HG03097 (cell line): ENCODE data around the gene NPTN.

Experiments used
- ATAC-seq: cut with Tn5 transposase; IDR thresholded peaks from one replicate; pipeline ENCODE4 v1.9.1; 2021; ENCODE audit not compliant: unreplicated experiment, low FRiP score

NPTN gene

DNA sequence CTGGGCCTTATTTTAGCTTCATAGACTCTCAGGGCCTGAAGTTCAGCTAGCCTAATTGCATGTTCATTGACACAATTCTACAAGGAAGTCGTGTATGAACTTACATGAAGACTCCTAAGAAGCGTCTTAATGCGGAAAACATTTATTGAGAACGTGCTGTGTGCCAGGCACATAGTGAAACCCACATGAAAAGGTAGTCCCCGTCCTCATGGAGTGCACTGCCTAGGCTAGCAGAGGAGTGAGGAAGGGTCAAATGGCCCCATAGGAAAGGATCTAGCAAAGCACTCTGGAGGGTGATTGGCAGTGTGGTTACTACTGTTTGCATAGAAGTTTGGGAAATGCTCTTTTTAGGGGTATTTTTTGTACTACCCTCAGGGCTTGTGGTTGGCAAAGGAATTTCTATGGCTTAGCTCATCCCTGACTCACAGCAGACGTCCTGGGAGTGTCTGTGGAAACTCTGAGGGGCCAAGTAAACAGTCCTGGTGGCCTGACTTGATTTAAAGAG, 854 bp upstream of the NPTN start:
- ATAC-seq, result no peak

GRCh38 chr15:73632670-73633058, 525 bp downstream of the NPTN start:
- ATAC-seq, result peak; percentile 1

DNA sequence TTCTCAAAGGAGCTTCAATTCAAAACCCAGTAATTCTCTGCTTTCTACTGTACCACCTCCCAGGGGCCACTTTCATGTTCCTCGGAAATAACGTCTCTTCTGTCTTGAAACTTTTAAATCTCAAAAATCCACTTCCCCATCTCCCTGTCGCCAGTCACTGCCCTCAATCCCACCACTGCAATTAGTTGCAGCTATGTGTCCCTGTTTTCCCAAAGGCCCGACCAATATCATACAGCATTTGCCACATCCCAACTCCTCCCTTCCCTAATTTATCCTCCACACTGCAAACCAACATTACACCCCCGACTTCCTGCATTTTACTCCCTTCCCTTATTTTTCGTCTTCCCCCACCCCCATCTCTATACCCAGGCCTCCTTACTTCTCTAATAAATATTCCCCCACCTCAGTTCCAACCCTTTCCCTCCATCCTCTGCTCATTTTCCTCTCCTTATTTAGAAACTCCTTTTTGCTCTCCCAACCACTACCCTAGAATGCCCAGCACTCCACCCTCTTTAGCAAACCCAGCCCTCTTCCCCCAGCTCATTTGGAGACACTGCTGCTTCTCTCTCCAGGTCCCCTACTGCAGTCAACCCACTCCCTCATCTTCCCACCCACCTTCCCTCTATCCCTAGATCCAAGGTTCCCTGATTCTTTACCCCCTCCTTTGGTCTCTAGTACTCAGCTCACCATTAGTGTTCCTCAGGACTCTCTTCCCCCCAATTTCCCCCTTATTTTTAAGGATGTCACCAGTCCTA, 1.1 kb downstream of the NPTN start:
- no peak for ATAC-seq

DNA sequence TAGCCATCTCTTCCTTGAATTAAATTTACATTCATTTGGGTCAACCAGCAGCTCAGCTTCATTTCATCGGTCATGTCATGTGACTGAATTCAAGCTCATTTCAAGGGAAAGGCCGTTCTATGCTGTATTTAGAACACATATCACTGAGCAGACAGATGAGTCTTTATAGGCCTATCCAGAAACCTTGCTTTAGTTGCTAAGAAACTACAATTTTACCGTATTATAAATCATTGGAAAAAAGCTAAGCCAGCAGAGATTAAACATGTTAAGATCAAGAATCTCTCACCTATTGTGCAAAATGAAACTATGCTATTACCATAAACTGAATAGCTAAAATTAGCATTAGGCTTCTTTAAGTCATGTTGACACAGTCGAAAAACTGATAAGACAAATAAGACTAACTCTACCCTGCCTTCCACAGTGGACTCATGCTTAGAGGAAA, 2.2 kb downstream of the NPTN start:
- ATAC-seq, result no peak

DNA sequence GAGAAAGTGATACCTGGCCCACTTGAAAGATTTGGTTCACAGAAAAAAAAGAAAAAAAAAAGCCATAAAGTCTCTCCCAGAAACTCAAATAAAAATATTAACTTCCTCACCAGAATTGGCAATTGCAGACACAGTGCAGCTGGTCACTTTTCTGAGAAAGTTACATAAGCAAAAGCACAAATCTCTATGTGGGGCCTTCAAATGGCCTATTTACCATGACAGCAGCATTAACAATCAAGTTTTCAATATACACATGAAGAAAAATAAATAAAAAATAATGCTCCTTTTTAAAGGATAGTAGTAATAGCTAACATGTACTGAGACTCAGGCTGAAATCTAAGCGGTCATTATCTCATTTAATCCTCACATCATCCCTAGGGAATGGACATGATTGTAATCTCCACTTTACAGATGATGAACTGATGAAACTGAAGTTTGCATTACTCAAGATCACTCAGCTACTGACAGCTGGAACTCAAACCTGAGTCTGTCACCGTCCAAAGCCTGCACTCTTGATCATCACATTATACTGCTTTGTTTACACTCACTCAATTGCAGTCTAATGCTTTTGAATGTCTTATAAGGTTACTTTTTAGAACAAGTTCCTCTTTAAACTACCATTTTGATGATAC, 3.3 kb downstream of the NPTN start:
- no peak for ATAC-seq

- no peak for ATAC-seq
Measured at GRCh38 chr15:73628976-73629797, 4.0 kb downstream of the NPTN start.

GRCh38 chr15:73628102-73628501, 5.1 kb downstream of the NPTN start:
- ATAC-seq, result no peak

DNA sequence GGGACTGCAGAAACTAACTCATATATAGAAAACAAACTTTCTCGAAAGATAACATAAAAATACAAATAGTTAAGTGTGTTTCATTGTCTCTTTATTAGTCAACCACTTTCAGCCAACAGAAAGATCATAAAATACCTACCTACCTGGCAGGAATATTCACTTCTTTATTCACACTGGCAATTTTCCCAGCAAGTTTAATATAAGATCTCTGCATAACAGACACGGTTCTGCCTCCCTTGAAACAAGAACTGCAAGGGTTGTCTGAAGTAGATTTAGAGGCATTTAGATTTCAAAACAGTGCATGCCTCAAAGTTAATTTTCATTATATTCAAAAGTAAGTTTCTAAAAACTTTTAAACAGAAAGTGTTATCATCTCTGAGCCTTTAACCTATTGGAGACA, 7.1 kb downstream of the NPTN start:
- ATAC-seq, result no peak

- no peak for ATAC-seq
Measured at GRCh38 chr15:73624530-73624929, 8.7 kb downstream of the NPTN start.

DNA sequence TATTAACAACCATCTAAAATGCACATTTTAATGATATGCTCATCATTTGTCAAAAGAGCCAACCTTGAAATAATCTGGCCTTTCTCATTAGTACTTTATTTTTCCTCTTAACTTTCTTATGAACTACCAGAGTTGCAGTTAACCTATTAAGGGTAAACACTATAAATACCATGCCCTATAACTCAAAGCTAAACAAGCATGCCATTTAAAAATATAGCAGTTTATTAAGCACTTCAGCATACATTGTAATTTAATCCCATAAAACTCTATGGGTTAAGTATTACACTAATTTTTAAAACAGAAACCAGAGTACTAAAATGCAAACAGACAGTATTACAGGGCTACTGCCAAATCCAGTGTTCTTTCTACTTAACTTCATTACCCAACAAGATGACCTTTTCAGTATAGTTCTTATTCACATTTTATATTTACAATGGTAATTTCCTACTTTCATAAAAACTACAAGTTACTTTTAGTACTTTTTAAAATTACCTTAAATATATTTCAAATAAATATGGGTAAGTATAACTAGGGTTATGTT, 11.8 kb downstream of the NPTN start:
- no peak for ATAC-seq

DNA sequence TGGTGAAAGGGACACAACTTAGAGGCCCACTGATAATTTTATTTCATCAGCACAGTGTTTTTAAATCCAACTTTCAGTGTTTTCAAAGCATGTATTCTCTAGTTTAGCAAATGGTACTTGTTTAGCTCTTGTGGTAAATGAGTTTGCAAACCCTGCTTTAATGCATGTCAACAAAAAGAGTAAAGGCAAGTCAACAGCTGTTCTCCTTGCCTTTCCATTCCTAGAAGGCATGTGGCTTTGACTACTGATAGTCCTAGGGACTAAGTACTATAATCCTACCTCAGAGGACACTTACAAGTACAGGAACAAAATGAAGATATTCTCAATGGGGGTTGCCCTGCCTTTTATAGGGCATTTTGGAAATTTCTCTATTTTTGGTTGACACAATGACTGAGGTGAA, 13.1 kb downstream of the NPTN start:
- no peak for ATAC-seq

DNA sequence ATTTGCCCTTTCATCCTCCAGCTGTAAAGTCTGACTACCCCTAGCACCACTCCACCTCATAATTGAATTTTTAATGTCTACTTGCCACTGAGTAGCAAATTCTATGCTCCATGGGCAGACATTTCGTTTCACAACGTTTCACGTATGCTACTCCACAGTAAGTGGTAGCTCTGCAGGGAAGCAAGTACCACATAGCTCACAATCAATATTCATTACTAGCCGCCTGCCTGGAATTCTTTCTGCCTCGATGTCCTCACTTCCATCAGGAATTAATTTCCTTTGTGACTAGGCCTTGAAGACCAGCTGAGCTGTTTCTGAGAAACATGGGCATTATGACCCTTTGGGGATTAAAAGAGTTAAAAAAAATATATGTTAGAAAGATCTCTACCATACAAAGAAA, 15.3 kb downstream of the NPTN start:
- no peak for ATAC-seq

DNA sequence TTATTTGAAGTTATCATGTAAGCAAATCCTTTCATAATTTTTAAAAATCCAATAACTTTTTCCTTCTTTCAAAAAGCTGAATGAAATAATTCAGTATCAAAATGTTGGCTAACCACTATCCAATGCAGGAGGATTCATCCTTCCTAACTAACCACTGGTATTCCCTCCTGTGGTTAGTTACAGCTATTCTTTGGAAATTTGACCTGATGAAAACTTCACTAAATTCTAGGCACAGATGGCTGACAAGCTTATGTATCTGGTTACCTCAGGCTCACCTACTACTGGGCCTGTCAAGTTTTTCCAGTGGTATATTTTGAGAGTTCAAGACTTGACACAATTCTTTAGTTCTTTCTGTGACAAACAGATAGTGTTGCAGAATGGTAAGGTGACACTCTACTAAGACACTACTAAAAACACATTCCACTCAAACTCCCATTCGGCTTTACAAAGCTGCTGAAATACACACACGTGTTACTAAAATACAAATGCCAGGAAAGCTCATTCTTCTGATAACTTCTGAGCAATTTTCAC, 15.8 kb downstream of the NPTN start:
- ATAC-seq, result no peak

DNA sequence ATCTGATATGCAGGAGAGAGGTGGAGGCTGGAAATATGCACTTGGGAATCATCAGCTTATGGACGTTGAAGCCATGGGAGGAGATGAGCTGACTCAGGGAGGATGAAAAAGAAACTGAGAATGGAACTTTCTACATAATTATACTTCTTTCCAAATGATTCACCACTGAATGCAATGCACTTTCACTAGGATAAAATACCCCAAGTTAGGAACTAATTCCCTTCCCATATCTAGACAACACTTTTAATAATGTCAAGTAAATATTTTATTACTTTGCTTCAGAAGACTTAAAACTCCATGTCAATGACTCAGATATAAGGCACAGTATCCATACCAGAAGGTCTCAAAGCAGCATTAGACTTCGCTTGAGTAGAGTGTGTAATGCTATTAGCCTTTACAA, 24.2 kb downstream of the NPTN start:
- no peak for ATAC-seq

- no peak for ATAC-seq
Measured at GRCh38 chr15:73608475-73608874, 24.7 kb downstream of the NPTN start.

DNA sequence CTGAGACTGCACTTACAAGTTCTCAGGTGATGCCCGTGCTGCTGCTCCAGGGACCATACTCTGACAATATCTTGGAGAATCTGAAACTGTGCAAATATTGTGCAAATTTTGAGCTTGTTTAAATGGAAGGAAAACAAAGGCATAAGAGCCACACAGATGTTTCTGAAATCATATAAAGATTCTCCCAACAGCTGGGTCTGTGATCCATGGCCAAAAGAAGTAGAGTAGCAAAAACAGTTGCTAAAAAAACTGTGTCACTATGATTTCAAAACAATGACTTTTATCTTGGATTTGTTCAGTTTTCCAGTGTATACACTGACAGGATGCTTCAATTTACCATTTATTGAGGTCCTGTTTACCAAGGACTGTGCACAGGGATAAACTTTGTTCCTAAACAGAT, 25.3 kb downstream of the NPTN start:
- ATAC-seq, result no peak

DNA sequence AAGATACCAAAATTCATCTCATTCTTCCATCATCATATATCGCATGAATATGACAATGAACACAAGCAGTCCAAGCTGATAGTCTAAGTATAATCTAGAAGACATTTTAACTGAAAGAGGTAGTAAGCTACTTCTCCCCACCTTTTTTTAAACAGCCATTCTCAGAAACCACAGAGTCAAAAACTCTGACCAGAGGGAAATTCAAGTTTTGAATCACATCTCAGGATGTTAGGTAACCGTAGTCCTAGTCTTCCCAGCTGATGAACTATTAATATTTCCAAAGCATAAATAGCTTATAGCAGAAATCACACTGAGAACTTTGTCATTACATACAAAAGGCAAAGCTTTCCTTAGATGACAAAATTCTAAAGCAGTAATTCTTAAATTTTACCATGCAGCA, 25.8 kb downstream of the NPTN start:
- ATAC-seq, result no peak

GRCh38 chr15:73605759-73606436, 27.3 kb downstream of the NPTN start:
- no peak for ATAC-seq

GRCh38 chr15:73604477-73604876, 28.7 kb downstream of the NPTN start:
- no peak for ATAC-seq

DNA sequence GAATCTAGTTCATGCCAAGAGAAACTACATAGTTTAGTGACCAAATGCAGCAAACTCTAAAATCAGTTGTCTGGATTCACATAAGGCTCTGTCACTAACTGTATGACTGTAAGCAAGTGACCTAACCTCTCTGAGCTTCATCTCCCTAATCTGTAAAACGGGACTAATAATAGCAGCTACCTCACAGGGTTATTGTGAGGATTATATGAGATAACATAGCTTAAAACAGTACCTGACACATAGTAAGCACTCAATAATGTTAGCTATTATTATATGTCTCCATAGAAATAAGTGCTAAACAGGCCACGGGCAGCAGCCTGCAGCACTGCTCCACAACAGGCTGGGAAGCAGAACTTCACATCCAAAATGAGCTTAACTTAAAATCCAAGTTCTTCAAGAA, 30.2 kb downstream of the NPTN start:
- ATAC-seq, result no peak
